Cortex of kidney (tissue), 1 donor: ENCODE data around the gene ZNF280C.
A peak's percentile ranks its signal among the peaks of the same experiment; 100 is the strongest.

Experiments
- DNase-seq: peaks from one replicate; lab custom pipeline; 2025; lab: John Stamatoyannopoulos, UW

The ZNF280C gene

GRCh38 chrX:130174937-130175336 lies 93.8 kb downstream of the ZNF280C start:
- DNase-seq = no peak

- DNase-seq = no peak
Observed at GRCh38 chrX:130174045-130174704, 94.5 kb downstream of the ZNF280C start.

- DNase-seq = no peak
Observed at GRCh38 chrX:130173190-130173895, 95.4 kb downstream of the ZNF280C start.

- DNase-seq = no peak
Observed at GRCh38 chrX:130172127-130172845, 96.4 kb downstream of the ZNF280C start.

GRCh38 chrX:130171446-130172126 lies 97.1 kb downstream of the ZNF280C start, which contains the start of gene RAB33A:
TSS of gene RAB33A (plus strand) at chrX:130171962. CDS start at chrX:130172063, 101 bp downstream.
- DNase-seq = no peak

GRCh38 chrX:130170752-130171445 lies 97.8 kb downstream of the ZNF280C start:
- no peak for DNase-seq

GRCh38 chrX:130167040-130167439 lies 101.7 kb downstream of the ZNF280C start:
- no peak for DNase-seq

GRCh38 chrX:130166503-130166777 lies 102.3 kb downstream of the ZNF280C start:
- no peak for DNase-seq

GRCh38 chrX:130165703-130166502 lies 102.8 kb downstream of the ZNF280C start, which contains the start of gene AIFM1:
TSS of gene AIFM1 (minus strand) at chrX:130165841. CDS start at chrX:130165656, 185 bp downstream.
- DNase-seq = peak; percentile 45

- DNase-seq = no peak
Observed at GRCh38 chrX:130165181-130165702, 103.5 kb downstream of the ZNF280C start.

- DNase-seq = no peak
Observed at GRCh38 chrX:130163398-130163797, 105.3 kb downstream of the ZNF280C start.

- DNase-seq = no peak
Observed at GRCh38 chrX:130162094-130162735, 106.5 kb downstream of the ZNF280C start.

GRCh38 chrX:130159776-130160175 lies 108.9 kb downstream of the ZNF280C start:
- no peak for DNase-seq

GRCh38 chrX:130158311-130158710 lies 110.4 kb downstream of the ZNF280C start:
- no peak for DNase-seq

- no peak for DNase-seq
Observed at GRCh38 chrX:130155564-130155963, 113.1 kb downstream of the ZNF280C start.
